Right lung (tissue), 10 donors: ENCODE data around the gene GBA2. TPM values are rescaled to one million over a fixed set of nuclear protein-coding genes. Genes with fewer than 3 reads are reported as not detected.
A peak's percentile ranks its signal among the peaks of the same experiment; 100 is the strongest.

Experiments used
- DNase-seq, 2 donors: peaks; one replicate each; pipeline ENCODE4 v3.0.0-alpha.2; 2013
- long read RNA-seq, 8 donors: transcript quantifications; one replicate each; lab custom pipeline, GENCODE V29; 2026
- polyA plus RNA-seq, 5 donors: library from polyadenylated mRNA; unstranded; fragments of 120-200 nt; gene quantifications; one replicate each; pipeline versions ENCODE4 v1.2.1 to v1.2.3, GENCODE V29; 2013; ENCODE audit warnings: inconsistent platforms in 1 of 5, low replicate concordance in 1 of 5; ENCODE audit not compliant: insufficient read length in 5 of 5, insufficient read depth in 1 of 5

GBA2 gene
- polyA plus RNA-seq: 100 to 1,000 TPM in 1 of 5 donors, 10 to 100 TPM in 4; 85.0 to 106 (median 95.5) TPM
- long read RNA-seq, donor 1, transcript GBA2-203 (17 exons, 3,611 nt): major isoform, 9 of 58 reads
- long read RNA-seq, donor 1, partial matches to known transcripts: 43 of 58 reads
- long read RNA-seq, donor 1, other reads (novel, unspliced or antisense): 0 of 58 reads
- long read RNA-seq, donor 2, transcript GBA2-203 (17 exons, 3,611 nt): major isoform, 6 of 9 reads
- long read RNA-seq, donor 2, partial matches to known transcripts: 0 of 9 reads
- long read RNA-seq, donor 2, other reads (novel, unspliced or antisense): 0 of 9 reads
- long read RNA-seq, donor 3, partial matches to known transcripts: 21 of 25 reads
- long read RNA-seq, donor 3, other reads (novel, unspliced or antisense): 0 of 25 reads
- long read RNA-seq, donor 4, partial matches to known transcripts: 0 of 5 reads
- long read RNA-seq, donor 4, other reads (novel, unspliced or antisense): 0 of 5 reads
- long read RNA-seq, donor 5, transcript GBA2-208 (3 exons, 836 nt): major isoform, 5 of 19 reads
- long read RNA-seq, donor 5, partial matches to known transcripts: 12 of 19 reads
- long read RNA-seq, donor 5, other reads (novel, unspliced or antisense): 0 of 19 reads
- long read RNA-seq, donor 6, transcript GBA2-208 (3 exons, 836 nt): major isoform, 5 of 15 reads
- long read RNA-seq, donor 6, partial matches to known transcripts: 5 of 15 reads
- long read RNA-seq, donor 6, other reads (novel, unspliced or antisense): 0 of 15 reads
- long read RNA-seq, donor 7, transcript GBA2-208 (3 exons, 836 nt): major isoform, 8 of 79 reads
- long read RNA-seq, donor 7, partial matches to known transcripts: 63 of 79 reads
- long read RNA-seq, donor 7, other reads (novel, unspliced or antisense): 7 of 79 reads
- long read RNA-seq, donor 8, partial matches to known transcripts: 0 of 3 reads
- long read RNA-seq, donor 8, other reads (novel, unspliced or antisense): 0 of 3 reads

- DNase-seq: peak in 1 of 2 donors; percentile 73
Measured at GRCh38 chr9:35748858-35749514, at the start of gene GBA2, which contains the start of gene RGP1. Gene GBA2 (minus strand): TSS chr9:35749228. CDS start chr9:35748704, 524 bp downstream. Gene RGP1 (plus strand): TSS chr9:35749287. CDS start chr9:35749756, 469 bp downstream.

- DNase-seq: no peak
Measured at GRCh38 chr9:35797311-35798109, 48.5 kb upstream of the GBA2 start.

- DNase-seq: no peak
Measured at GRCh38 chr9:35795695-35796094, 46.7 kb upstream of the GBA2 start.

GRCh38 chr9:35793461-35793860 lies 44.4 kb upstream of the GBA2 start:
- DNase-seq: no peak

GRCh38 chr9:35792826-35793225 lies 43.8 kb upstream of the GBA2 start:
- no peak for DNase-seq

- no peak for DNase-seq
Measured at GRCh38 chr9:35792024-35792813, 43.2 kb upstream of the GBA2 start.

GRCh38 chr9:35791297-35791921 lies 42.4 kb upstream of the GBA2 start, which contains the start of gene NPR2:
Gene NPR2 (plus strand): TSS chr9:35791591. CDS start chr9:35792409, 818 bp downstream.
- DNase-seq: peak; percentile 32 to 42

- DNase-seq: peak; percentile 77 to 81
Measured at GRCh38 chr9:35790385-35791296, 41.6 kb upstream of the GBA2 start.

- no peak for DNase-seq
Measured at GRCh38 chr9:35790025-35790384, 41.0 kb upstream of the GBA2 start.

GRCh38 chr9:35789541-35789940 lies 40.5 kb upstream of the GBA2 start:
- DNase-seq: no peak

GRCh38 chr9:35783418-35783817 lies 34.4 kb upstream of the GBA2 start:
- no peak for DNase-seq

- DNase-seq: no peak
Measured at GRCh38 chr9:35781066-35781465, 32.0 kb upstream of the GBA2 start.

GRCh38 chr9:35778496-35778895 lies 29.5 kb upstream of the GBA2 start:
- DNase-seq: no peak

- no peak for DNase-seq
Measured at GRCh38 chr9:35776018-35776417, 27.0 kb upstream of the GBA2 start.

- no peak for DNase-seq
Measured at GRCh38 chr9:35774907-35775635, 26.0 kb upstream of the GBA2 start.

GRCh38 chr9:35771943-35772342 lies 22.9 kb upstream of the GBA2 start:
- DNase-seq: no peak

GRCh38 chr9:35771534-35771933 lies 22.5 kb upstream of the GBA2 start:
- peak; percentile 78 to 83 for DNase-seq

GRCh38 chr9:35771075-35771433 lies 22.0 kb upstream of the GBA2 start:
- DNase-seq: peak in 1 of 2 donors; percentile 23
